ENCODE data around the gene CD164L2. TPM values are rescaled to one million over a fixed set of nuclear protein-coding genes. Genes with fewer than 3 reads are reported as not detected.
A peak's percentile ranks its signal among the peaks of the same experiment; 100 is the strongest.

CD164L2 gene
- polyA plus RNA-seq, 1 donor from 2014 or later = not detected

GRCh38 chr1:27367160-27367650 lies 15.9 kb downstream of the CD164L2 start:
- H3K9me3 Mint-ChIP-seq = no peaks in the 10 kb centered on the region
- peak overlapping the region; percentile 73 to 91 (median 77) for H3K4me3 Mint-ChIP-seq
- H3K4me1 Mint-ChIP-seq = peaks cover 24 to 43% (median 30%) of the 10 kb centered on the region in 3 donors

DNA sequence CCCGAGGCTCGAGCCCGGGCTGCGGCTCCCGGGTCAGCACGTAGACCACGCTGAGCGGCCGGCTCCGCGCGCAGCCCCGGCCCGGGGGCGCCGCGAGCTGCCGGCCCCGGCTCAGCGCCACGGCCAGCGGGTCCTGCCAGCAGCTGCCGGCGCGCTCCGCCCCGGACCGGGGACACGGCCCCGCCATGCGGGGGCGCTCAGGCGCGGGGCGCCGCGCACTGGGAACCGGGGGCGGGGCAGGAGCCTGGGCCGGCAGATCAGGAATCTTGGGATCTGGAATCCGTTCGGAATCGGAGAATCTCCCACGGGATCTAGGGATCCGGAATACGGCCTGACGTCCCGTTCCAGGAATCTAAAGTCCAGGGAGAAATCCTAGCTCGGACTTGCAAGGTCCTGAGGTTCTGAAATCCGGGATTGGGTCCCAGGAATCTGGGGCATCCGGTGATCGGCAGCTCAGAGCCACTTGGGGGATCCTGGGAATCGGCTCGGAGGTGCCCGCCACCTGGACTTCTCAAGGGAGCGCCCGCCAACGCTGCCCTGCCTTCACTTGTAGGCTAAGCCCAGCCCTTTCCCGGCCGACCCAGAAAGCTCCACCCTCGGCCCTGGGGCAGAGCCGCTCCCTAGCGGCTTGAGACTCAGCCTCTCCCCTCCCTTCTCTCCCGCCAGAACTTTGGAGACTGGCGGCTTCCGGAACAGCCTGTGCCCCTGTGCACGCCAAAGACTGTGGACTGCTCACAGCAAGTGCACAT lies 16.5 kb downstream of the CD164L2 start, which contains the start of gene MAP3K6:
Gene MAP3K6 (minus strand): TSS at position 551 of the 749 bp plus-strand sequence. CDS start 364 bp downstream, at position 187.
- Mint-ChIP-seq H3K9me3 (no peaks in the 10 kb centered on the region), H3K4me1 (peaks cover 22 to 38% (median 26%) of the 10 kb centered on the region in 3 donors), H3K4me3 (peak within 1 kb of the TSS; percentile 83 to 96 (median 91)), H3K36me3 (no peaks in the 10 kb centered on the region), H3K27ac (peak within 1 kb of the TSS in 1 of 3 donors; percentile 61), H3K27me3 (no peaks in the 10 kb centered on the region)

More at GRCh38 chr1:27367160-27367650, 15.9 kb downstream of the CD164L2 start:
- Mint-ChIP-seq H3K27me3 (no peaks in the 10 kb centered on the region), H3K27ac (no peak overlapping the region), H3K36me3 (no peaks in the 10 kb centered on the region)

- Mint-ChIP-seq H3K36me3 (no peaks in the 10 kb centered on the region), H3K27me3 (no peaks in the 10 kb centered on the region), H3K9me3 (no peaks in the 10 kb centered on the region), H3K27ac (peak overlapping the region in 1 of 3 donors; percentile 61), H3K4me1 (peaks cover 22 to 37% (median 26%) of the 10 kb centered on the region in 3 donors), H3K4me3 (peak overlapping the region; percentile 83 to 96 (median 91))
Measured at GRCh38 chr1:27366113-27366410, 17.1 kb downstream of the CD164L2 start.

GRCh38 chr1:27365372-27366112 lies 17.6 kb downstream of the CD164L2 start:
- H3K9me3 Mint-ChIP-seq = no peaks in the 10 kb centered on the region
- no peaks in the 10 kb centered on the region for H3K27me3 Mint-ChIP-seq
- H3K27ac Mint-ChIP-seq = peak overlapping the region in 2 of 3 donors; percentile 16 to 61
- peak overlapping the region; percentile 83 to 96 (median 91) for H3K4me3 Mint-ChIP-seq
- H3K36me3 Mint-ChIP-seq = no peaks in the 10 kb centered on the region
- H3K4me1 Mint-ChIP-seq = peaks cover 22 to 34% (median 26%) of the 10 kb centered on the region in 3 donors

GRCh38 chr1:27364696-27365371 lies 18.3 kb downstream of the CD164L2 start:
- H3K36me3 Mint-ChIP-seq = no peaks in the 10 kb centered on the region
- H3K9me3 Mint-ChIP-seq = no peaks in the 10 kb centered on the region
- H3K27me3 Mint-ChIP-seq = peaks cover 2% of the 10 kb centered on the region
- H3K4me1 Mint-ChIP-seq = peaks cover 25 to 36% (median 28%) of the 10 kb centered on the region in 3 donors
- peak overlapping the region in 1 of 3 donors; percentile 61 for H3K27ac Mint-ChIP-seq
- H3K4me3 Mint-ChIP-seq = peak overlapping the region; percentile 83 to 96 (median 91)

- peak overlapping the region in 1 of 3 donors; percentile 45 for H3K27ac Mint-ChIP-seq
- no peaks in the 10 kb centered on the region for H3K9me3 Mint-ChIP-seq
- peaks cover 23 to 34% (median 24%) of the 10 kb centered on the region in 3 donors for H3K4me1 Mint-ChIP-seq
Measured at GRCh38 chr1:27363766-27364695, 19.1 kb downstream of the CD164L2 start.

DNA sequence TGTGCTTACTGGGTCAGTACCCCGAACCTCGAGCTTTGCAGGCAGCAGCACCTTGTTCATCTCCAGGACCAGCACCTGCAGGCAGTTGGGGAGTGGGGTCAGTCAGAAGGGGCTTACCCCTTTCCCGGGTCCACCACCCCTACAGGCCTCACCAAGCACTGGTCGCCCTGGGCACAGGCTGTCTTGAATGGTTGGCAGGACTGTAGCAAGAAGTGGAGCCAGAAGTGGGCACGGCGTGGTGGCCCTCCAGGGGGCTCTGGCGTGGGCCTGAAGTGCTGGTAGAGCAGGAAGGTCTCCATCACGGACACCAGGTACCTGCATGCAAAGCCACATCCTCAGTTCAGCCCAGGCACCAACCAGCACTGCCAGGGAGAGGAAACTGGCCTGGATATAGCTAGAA lies 21.6 kb downstream of the CD164L2 start:
- Mint-ChIP-seq H3K27ac (peak overlapping the region in 1 of 3 donors; percentile 47), H3K9me3 (no peaks in the 10 kb centered on the region), H3K4me3 (peak overlapping the region; percentile 12 to 70 (median 42)), H3K4me1 (peaks cover 25 to 32% (median 29%) of the 10 kb centered on the region in 3 donors), H3K36me3 (no peaks in the 10 kb centered on the region), H3K27me3 (peaks cover 2% of the 10 kb centered on the region)

More at GRCh38 chr1:27363766-27364695, 19.1 kb downstream of the CD164L2 start:
- H3K36me3 Mint-ChIP-seq = no peaks in the 10 kb centered on the region
- peak overlapping the region in 3 of 4 donors; percentile 12 to 58 (median 41) for H3K4me3 Mint-ChIP-seq
- peaks cover 2% of the 10 kb centered on the region for H3K27me3 Mint-ChIP-seq

- H3K27ac Mint-ChIP-seq = no peak overlapping the region
Measured at GRCh38 chr1:27361044-27361402, 22.1 kb downstream of the CD164L2 start.

DNA sequence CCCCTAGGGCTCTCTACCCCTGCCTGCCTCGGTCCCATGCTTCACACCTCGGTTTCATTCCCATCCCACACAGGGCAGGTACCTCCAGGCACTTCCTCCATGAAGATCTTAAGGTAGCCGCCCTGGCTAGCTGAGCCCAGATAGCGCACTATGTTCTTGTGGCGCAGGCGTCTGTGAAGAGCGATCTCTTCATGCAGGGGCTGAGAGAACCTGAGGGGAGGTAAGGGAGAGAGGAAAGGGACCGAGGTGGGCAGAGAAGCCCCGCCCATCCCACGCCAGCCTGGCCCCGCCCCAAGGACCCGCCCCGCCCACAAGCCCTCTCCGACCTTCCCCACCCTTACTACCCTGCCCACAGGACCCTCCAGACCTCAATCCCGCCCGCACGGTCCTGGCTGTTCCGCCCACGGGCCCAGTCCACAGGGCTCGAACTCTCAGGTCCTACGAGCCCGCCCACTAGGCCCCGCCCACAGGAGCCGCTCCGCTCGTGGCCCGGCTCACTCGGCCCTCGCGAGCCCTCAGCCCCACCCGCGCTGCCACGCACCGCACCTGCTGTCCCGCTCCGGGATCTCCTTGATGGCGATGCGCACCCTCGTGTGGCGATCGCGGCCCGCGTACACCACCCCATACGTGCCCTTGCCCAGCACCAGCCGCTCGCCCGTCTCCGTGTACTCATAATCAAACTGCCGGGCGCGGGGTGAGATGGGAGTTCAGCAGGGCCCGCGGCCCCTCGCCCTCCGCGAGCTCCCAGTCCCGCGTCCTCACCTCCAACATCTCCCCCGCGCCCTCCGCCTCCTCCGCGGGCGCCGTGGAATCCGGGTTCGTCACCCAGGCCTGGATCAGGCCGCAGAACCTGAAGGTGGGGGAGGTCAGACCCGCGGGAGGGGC lies 22.7 kb downstream of the CD164L2 start:
- Mint-ChIP-seq H3K36me3 (no peaks in the 10 kb centered on the region), H3K27ac (no peak overlapping the region), H3K27me3 (peaks cover 2% of the 10 kb centered on the region), H3K4me1 (peaks cover 25 to 39% (median 32%) of the 10 kb centered on the region in 3 donors), H3K4me3 (peak overlapping the region; percentile 12 to 86 (median 75)), H3K9me3 (no peaks in the 10 kb centered on the region)

More at GRCh38 chr1:27361044-27361402, 22.1 kb downstream of the CD164L2 start:
- peaks cover 2% of the 10 kb centered on the region for H3K27me3 Mint-ChIP-seq
- H3K9me3 Mint-ChIP-seq = no peaks in the 10 kb centered on the region
- H3K4me1 Mint-ChIP-seq = peaks cover 25 to 33% (median 32%) of the 10 kb centered on the region in 3 donors
- H3K4me3 Mint-ChIP-seq = peak overlapping the region; percentile 12 to 86 (median 75)
- no peaks in the 10 kb centered on the region for H3K36me3 Mint-ChIP-seq

GRCh38 chr1:27359822-27360158 lies 23.3 kb downstream of the CD164L2 start:
- H3K4me1 Mint-ChIP-seq = peaks cover 20 to 35% (median 29%) of the 10 kb centered on the region in 3 donors
- no peaks in the 10 kb centered on the region for H3K9me3 Mint-ChIP-seq
- H3K36me3 Mint-ChIP-seq = no peaks in the 10 kb centered on the region
- H3K27me3 Mint-ChIP-seq = peaks cover 2% of the 10 kb centered on the region
- H3K27ac Mint-ChIP-seq = no peak overlapping the region
- H3K4me3 Mint-ChIP-seq = peak overlapping the region; percentile 12 to 86 (median 75)

- Mint-ChIP-seq H3K4me3 (peak overlapping the region; percentile 12 to 77 (median 67)), H3K27ac (peak overlapping the region in 2 of 3 donors; percentile 23 to 85), H3K4me1 (peaks cover 17 to 32% (median 29%) of the 10 kb centered on the region in 3 donors)
Measured at GRCh38 chr1:27358928-27359313, 24.2 kb downstream of the CD164L2 start.

GRCh38 chr1:27358038-27358927 lies 24.9 kb downstream of the CD164L2 start:
- Mint-ChIP-seq H3K4me1 (peaks cover 17 to 32% (median 29%) of the 10 kb centered on the region in 3 donors), H3K27me3 (peaks cover 2% of the 10 kb centered on the region), H3K9me3 (no peaks in the 10 kb centered on the region), H3K36me3 (no peaks in the 10 kb centered on the region), H3K4me3 (peak overlapping the region in 2 of 4 donors; percentile 72 to 85), H3K27ac (peak overlapping the region; percentile 59 to 85 (median 71))

More at GRCh38 chr1:27358928-27359313, 24.2 kb downstream of the CD164L2 start:
- H3K9me3 Mint-ChIP-seq = no peaks in the 10 kb centered on the region
- peaks cover 2% of the 10 kb centered on the region for H3K27me3 Mint-ChIP-seq
- H3K36me3 Mint-ChIP-seq = no peaks in the 10 kb centered on the region
